Measurements from ENCODE around the gene ZNF584.
A peak's percentile ranks its signal among the peaks of the same experiment; 100 is the strongest.

The ZNF584 gene

DNA sequence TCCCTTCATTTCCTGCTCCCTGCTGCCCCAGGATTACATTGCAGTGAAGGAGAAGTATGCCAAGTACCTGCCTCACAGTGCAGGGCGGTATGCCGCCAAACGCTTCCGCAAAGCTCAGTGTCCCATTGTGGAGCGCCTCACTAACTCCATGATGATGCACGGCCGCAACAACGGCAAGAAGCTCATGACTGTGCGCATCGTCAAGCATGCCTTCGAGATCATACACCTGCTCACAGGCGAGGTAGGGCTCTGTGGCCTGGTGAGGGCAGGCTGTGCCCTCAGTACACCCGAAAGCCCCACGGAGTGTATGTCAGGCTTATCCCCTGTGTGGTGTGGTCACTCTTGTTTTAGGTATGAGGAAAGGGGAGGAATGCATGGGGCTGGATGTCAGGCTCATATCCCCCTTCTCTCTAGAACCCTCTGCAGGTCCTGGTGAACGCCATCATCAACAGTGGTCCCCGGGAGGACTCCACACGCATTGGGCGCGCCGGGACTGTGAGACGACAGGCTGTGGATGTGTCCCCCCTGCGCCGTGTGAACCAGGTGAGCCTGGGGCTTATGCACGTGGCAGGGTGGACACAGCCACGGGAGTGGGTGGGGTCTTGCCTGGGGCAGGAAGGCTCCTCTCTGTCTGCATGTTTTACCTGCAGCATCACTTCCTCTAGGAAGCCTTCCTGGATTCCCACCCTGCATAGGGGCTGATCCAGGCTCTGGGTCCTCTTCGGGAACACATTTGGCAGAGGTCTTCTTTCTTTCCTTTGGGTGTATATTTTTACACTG lies 15.3 kb upstream of the ZNF584 start:
- CTCF ChIA-PET = no interaction called here
- DNase-seq (ENCODE audit: extremely low spot score) = no peak
- no peak for TF ChIP-seq HDGF (IDR thresholded peaks at IDR 0.05; ENCODE audit: borderline replicate concordance)
- no peak for TF ChIP-seq BHLHE40 (IDR thresholded peaks at IDR 0.05; ENCODE audit: borderline replicate concordance)
- TF ChIP-seq SP1 (IDR thresholded peaks at IDR 0.05) = no peak
- TF ChIP-seq ZNF384 (IDR thresholded peaks at IDR 0.05) = no peak
- TF ChIP-seq PKNOX1 (IDR thresholded peaks at IDR 0.05) = no peak
- TF ChIP-seq FOXA1 (IDR thresholded peaks at IDR 0.05) = no peak
- TF ChIP-seq FOXK2 (IDR thresholded peaks at IDR 0.05) = no peak
- TF ChIP-seq ARNT (IDR thresholded peaks at IDR 0.05) = no peak
- TF ChIP-seq NFRKB (IDR thresholded peaks at IDR 0.05) = no peak
- no peak for TF ChIP-seq TARDBP (IDR thresholded peaks at IDR 0.05)
- no peak for TF ChIP-seq FOXM1 (IDR thresholded peaks at IDR 0.05; ENCODE audit: borderline replicate concordance)
- no peak for TF ChIP-seq SUZ12 (IDR thresholded peaks at IDR 0.05)
- no peak for TF ChIP-seq LEF1 (IDR thresholded peaks at IDR 0.05; ENCODE audit: borderline replicate concordance)
- TF ChIP-seq CTBP1 (IDR thresholded peaks at IDR 0.05; ENCODE audit: borderline replicate concordance) = no peak
- TF ChIP-seq L3MBTL2 (conservative IDR thresholded peaks at IDR 0.05) = no peak
- TF ChIP-seq ELF4 (IDR thresholded peaks at IDR 0.05) = no peak
- POLR2A ChIA-PET = no interaction called here

DNA sequence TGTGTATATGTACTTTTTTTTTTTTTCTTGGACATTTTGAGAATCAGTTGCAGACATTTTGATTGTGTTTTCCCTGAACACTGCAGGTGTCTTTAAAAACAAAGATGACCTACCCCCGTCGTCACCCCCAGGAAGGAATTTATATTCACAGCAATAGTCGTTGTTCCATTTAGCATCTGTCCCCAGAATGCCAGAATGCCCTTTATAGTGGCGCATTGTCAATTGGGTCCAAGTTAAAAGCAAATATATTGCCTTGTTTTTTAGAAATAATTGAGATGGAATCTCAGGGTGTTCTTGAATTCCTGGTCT lies 14.8 kb upstream of the ZNF584 start:
- no peak for DNase-seq (ENCODE audit: extremely low spot score)
- POLR2A ChIA-PET = no interaction called here
- TF ChIP-seq ZNF384 (IDR thresholded peaks at IDR 0.05) = no peak
- no peak for TF ChIP-seq HDGF (IDR thresholded peaks at IDR 0.05; ENCODE audit: borderline replicate concordance)
- no peak for TF ChIP-seq ARNT (IDR thresholded peaks at IDR 0.05)
- no peak for TF ChIP-seq PKNOX1 (IDR thresholded peaks at IDR 0.05)
- TF ChIP-seq ELF4 (IDR thresholded peaks at IDR 0.05) = no peak
- no peak for TF ChIP-seq CTBP1 (IDR thresholded peaks at IDR 0.05; ENCODE audit: borderline replicate concordance)
- TF ChIP-seq LEF1 (IDR thresholded peaks at IDR 0.05; ENCODE audit: borderline replicate concordance) = no peak
- TF ChIP-seq TARDBP (IDR thresholded peaks at IDR 0.05) = no peak
- TF ChIP-seq SUZ12 (IDR thresholded peaks at IDR 0.05) = no peak
- CTCF ChIA-PET = no interaction called here

DNA sequence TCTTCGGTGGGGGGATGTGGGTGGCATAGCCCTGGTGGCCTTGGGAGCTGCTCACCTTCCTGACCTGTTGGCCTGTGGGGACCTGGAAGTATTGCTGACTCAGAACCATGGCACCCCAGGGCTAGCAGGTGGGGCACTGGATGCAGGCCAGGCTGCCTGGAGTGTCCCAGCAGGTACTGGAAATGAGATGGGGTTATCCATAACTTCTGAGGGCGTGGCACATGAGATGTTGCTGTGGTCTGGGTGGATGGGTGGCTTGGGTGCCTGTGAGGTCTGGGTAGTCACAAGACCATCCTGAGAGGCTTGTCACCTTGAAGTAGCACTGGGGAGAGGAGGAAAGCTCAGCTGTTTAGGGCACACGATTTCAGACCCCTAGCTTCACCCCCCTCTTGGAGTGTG lies 13.6 kb upstream of the ZNF584 start:
- no peak for DNase-seq (ENCODE audit: extremely low spot score)
- ChIA-PET CTCF (no interaction called here), POLR2A (interaction anchor here (1.0 to 1.8 kb wide), 3 partner anchors 12 to 149 kb away, joined by 3 to 5 read pairs (median 5); partner anchors contain the start of genes TRIM28 and ZNF584)
- TF ChIP-seq ELF4 (IDR thresholded peaks at IDR 0.05) (no peak), CTBP1 (IDR thresholded peaks at IDR 0.05; ENCODE audit: borderline replicate concordance) (no peak), SUZ12 (IDR thresholded peaks at IDR 0.05) (no peak), FOXM1 (IDR thresholded peaks at IDR 0.05; ENCODE audit: borderline replicate concordance) (no peak), PKNOX1 (IDR thresholded peaks at IDR 0.05) (no peak), NFRKB (IDR thresholded peaks at IDR 0.05) (no peak), SP1 (IDR thresholded peaks at IDR 0.05) (no peak), HDGF (IDR thresholded peaks at IDR 0.05; ENCODE audit: borderline replicate concordance) (no peak), L3MBTL2 (conservative IDR thresholded peaks at IDR 0.05) (no peak), FOXK2 (IDR thresholded peaks at IDR 0.05) (no peak), ARNT (IDR thresholded peaks at IDR 0.05) (no peak), BHLHE40 (IDR thresholded peaks at IDR 0.05; ENCODE audit: borderline replicate concordance) (no peak), LEF1 (IDR thresholded peaks at IDR 0.05; ENCODE audit: borderline replicate concordance) (no peak), ZNF384 (IDR thresholded peaks at IDR 0.05) (no peak), FOXA1 (IDR thresholded peaks at IDR 0.05) (no peak), TARDBP (IDR thresholded peaks at IDR 0.05) (no peak)

DNA sequence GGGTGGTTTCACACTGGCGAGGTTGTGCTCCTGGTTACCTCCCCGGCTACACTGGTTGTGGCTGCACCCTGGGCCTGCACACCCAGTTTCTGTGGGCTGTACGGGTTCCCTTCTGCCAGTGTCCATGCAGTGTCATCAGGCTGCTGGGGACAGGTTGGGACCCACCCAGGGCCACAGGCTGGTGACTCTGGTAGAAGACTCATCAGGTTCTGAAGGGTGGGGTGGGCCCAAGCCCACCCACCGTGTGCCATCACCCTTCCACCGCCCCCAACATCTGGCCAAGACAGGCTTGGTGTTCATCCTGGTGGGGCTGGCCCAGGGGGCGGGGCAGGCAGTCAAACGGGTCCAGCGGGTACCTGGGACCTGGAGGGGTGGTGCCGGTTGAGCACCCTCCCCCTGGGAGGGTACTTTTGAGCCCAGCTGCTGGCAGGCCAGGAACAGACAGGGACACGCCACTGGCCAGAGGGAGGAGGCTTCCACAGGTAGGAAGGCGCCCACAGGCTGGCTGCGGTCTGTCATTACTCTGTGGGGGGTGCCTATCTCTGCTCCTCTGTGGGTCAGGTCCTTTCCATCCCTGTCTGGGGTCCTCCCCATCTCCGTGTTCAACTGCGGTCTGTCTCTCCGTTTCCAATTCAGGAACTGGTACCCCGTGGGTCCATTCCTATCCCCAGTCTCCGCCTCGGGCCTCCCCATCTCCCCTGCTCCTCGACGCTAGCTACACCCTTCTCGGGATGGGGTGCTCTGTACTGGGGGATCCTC lies 13.1 kb upstream of the ZNF584 start, which contains the start of gene RNF225:
RNF225 (plus strand) TSS at position 437 of the 759 bp plus-strand sequence. CDS start 434 bp downstream, outside the sequence.
- no peak for DNase-seq (ENCODE audit: extremely low spot score)

DNA sequence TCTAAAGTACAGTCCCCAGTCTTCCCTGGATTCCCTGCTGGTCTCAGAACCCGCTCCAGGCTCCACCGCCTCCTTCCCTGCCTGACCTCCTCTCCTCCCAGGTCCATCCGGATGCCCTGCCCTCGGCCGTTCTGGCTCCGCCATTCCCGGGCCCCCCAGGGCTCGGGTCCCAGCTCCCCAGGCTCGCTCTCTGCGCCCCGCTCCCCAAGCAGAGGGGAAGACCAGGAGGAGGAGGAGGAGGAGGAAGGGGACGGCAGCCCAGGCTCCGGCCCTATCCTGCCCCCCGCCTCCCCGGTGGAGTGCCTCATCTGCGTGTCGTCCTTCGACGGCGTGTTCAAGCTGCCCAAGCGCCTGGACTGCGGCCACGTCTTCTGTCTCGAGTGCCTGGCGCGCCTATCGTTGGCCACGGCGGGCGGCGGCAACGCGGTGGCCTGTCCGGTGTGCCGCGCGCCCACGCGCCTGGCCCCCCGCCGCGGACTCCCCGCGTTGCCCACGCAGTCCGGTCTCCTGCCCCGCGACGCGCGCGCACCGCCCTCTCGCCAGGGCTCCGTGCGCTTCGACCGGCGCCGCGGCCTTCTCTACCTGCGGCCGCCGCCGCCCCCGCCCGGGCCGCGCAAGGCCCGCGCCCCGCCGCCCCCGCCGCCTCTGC lies 12.3 kb upstream of the ZNF584 start:
- ChIA-PET CTCF (no interaction called here), POLR2A (interaction anchor here (1.8 kb wide), 1 partner anchor 148 kb away, joined by 5 read pairs; the partner anchor contains the start of gene TRIM28)
- DNase-seq (ENCODE audit: extremely low spot score) = no peak
- no peak for TF ChIP-seq HDGF (IDR thresholded peaks at IDR 0.05; ENCODE audit: borderline replicate concordance)
- TF ChIP-seq PKNOX1 (IDR thresholded peaks at IDR 0.05) = no peak
- TF ChIP-seq FOXA1 (IDR thresholded peaks at IDR 0.05) = no peak
- no peak for TF ChIP-seq TARDBP (IDR thresholded peaks at IDR 0.05)
- no peak for TF ChIP-seq BHLHE40 (IDR thresholded peaks at IDR 0.05; ENCODE audit: borderline replicate concordance)
- no peak for TF ChIP-seq CTBP1 (IDR thresholded peaks at IDR 0.05; ENCODE audit: borderline replicate concordance)
- TF ChIP-seq FOXK2 (IDR thresholded peaks at IDR 0.05) = no peak
- no peak for TF ChIP-seq ARNT (IDR thresholded peaks at IDR 0.05)
- no peak for TF ChIP-seq SP1 (IDR thresholded peaks at IDR 0.05)
- no peak for TF ChIP-seq FOXM1 (IDR thresholded peaks at IDR 0.05; ENCODE audit: borderline replicate concordance)
- no peak for TF ChIP-seq L3MBTL2 (conservative IDR thresholded peaks at IDR 0.05)
- no peak for TF ChIP-seq SUZ12 (IDR thresholded peaks at IDR 0.05)
- TF ChIP-seq ZNF384 (IDR thresholded peaks at IDR 0.05) = no peak

More for the DNA sequence above, 13.1 kb upstream of the ZNF584 start, which contains the start of gene RNF225:
- ChIA-PET POLR2A (interaction anchor here (1.0 to 1.8 kb wide), 2 partner anchors 12 to 148 kb away, joined by 3 to 5 read pairs; partner anchors contain the start of gene TRIM28), CTCF (no interaction called here)
- 0 out of 2 replicates have a peak, but pooled peaks have one; percentile 12 for TF ChIP-seq ELF4 (IDR thresholded peaks at IDR 0.05)
- TF ChIP-seq NFRKB (IDR thresholded peaks at IDR 0.05) = no peak
- no peak for TF ChIP-seq TARDBP (IDR thresholded peaks at IDR 0.05)

Data from HEK293T (cell line).